ENCODE measurements around the gene PHACTR3.

DNA sequence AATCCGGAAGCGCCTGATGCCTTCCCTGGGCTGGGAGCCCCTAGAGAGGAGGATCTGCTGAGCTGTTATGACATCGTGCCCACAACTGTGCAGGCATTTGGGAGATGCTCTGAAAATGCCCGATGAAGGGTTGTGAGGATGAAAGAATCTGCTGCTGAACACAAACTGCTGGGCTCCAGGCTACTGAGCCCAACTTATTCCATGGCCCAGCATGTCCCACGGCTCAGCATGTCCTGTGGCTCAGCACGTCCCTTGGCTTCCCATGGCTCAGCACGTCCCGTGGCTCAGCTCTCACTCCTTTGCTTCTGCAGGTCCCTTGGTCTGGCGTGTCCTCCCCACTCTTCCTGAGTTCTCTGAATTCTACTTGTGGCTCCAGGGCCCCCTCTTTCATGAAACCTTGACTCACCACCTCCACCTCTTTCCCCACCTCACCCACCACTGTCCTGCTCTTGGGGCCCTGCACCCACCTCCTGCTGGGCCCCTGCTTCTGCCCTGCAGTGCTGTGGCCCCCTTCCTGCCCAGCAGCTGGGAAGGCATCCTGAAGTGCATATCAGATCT, 80.4 kb downstream of the PHACTR3 start:
- no peak for TF ChIP-seq POLR2AphosphoS5 (IDR thresholded peaks at IDR 0.05; ENCODE audit: low read depth, low read length)
- TF ChIP-seq, protein P1, sequence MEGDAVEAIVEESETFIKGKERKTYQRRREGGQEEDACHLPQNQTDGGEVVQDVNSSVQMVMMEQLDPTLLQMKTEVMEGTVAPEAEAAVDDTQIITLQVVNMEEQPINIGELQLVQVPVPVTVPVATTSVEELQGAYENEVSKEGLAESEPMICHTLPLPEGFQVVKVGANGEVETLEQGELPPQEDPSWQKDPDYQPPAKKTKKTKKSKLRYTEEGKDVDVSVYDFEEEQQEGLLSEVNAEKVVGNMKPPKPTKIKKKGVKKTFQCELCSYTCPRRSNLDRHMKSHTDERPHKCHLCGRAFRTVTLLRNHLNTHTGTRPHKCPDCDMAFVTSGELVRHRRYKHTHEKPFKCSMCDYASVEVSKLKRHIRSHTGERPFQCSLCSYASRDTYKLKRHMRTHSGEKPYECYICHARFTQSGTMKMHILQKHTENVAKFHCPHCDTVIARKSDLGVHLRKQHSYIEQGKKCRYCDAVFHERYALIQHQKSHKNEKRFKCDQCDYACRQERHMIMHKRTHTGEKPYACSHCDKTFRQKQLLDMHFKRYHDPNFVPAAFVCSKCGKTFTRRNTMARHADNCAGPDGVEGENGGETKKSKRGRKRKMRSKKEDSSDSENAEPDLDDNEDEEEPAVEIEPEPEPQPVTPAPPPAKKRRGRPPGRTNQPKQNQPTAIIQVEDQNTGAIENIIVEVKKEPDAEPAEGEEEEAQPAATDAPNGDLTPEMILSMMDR (IDR thresholded peaks at IDR 0.05) = no peak
- TF ChIP-seq, protein P2, sequence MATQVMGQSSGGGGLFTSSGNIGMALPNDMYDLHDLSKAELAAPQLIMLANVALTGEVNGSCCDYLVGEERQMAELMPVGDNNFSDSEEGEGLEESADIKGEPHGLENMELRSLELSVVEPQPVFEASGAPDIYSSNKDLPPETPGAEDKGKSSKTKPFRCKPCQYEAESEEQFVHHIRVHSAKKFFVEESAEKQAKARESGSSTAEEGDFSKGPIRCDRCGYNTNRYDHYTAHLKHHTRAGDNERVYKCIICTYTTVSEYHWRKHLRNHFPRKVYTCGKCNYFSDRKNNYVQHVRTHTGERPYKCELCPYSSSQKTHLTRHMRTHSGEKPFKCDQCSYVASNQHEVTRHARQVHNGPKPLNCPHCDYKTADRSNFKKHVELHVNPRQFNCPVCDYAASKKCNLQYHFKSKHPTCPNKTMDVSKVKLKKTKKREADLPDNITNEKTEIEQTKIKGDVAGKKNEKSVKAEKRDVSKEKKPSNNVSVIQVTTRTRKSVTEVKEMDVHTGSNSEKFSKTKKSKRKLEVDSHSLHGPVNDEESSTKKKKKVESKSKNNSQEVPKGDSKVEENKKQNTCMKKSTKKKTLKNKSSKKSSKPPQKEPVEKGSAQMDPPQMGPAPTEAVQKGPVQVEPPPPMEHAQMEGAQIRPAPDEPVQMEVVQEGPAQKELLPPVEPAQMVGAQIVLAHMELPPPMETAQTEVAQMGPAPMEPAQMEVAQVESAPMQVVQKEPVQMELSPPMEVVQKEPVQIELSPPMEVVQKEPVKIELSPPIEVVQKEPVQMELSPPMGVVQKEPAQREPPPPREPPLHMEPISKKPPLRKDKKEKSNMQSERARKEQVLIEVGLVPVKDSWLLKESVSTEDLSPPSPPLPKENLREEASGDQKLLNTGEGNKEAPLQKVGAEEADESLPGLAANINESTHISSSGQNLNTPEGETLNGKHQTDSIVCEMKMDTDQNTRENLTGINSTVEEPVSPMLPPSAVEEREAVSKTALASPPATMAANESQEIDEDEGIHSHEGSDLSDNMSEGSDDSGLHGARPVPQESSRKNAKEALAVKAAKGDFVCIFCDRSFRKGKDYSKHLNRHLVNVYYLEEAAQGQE (IDR thresholded peaks at IDR 0.05; ENCODE audit: insufficient read depth in 1 of 2, low read depth in 2 of 2, low read length in 1 of 2) = no peak
- no peak for TF ChIP-seq SIN3A (IDR thresholded peaks at IDR 0.05; ENCODE audit: borderline replicate concordance, insufficient read depth, low read depth, low read length)
